Amygdala (tissue), 56 donors: ENCODE measurements around the gene PTGES2.
"Not testable (repeated sequence)": the region's sequence is repeated elsewhere in the genome, so short reads cannot be mapped to it uniquely, and the experiment has no call there.

ENCODE experiments used
- DNase-seq, 56 donors: peaks; one replicate each; lab custom pipeline; 2025; lab: John Stamatoyannopoulos, UW

Gene PTGES2

GRCh38 chr9:128139621-128140020 lies 12.1 kb upstream of the PTGES2 start:
- no peak for DNase-seq

DNA sequence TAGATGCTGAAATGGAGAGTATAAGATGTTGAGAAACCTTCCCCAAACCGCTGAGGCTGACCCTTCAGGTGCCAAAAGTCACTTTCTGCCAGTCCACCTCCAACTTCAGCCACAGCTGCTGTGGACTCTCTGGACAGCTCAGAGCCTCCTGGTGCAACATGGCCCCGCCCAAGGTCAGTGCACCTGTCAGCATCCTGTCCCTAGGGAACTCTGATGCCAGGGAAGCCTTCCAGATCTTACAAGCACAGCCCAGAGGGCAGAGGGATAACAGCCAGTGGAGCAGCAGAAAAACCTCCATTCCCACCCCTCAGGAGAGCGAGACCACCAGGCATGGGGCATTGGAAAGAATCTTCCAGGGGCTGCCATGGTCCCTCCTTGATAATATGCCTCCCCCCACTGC lies 10.5 kb upstream of the PTGES2 start:
- no peak for DNase-seq

- no peak for DNase-seq
Measured at GRCh38 chr9:128136816-128137793, 9.6 kb upstream of the PTGES2 start.

DNA sequence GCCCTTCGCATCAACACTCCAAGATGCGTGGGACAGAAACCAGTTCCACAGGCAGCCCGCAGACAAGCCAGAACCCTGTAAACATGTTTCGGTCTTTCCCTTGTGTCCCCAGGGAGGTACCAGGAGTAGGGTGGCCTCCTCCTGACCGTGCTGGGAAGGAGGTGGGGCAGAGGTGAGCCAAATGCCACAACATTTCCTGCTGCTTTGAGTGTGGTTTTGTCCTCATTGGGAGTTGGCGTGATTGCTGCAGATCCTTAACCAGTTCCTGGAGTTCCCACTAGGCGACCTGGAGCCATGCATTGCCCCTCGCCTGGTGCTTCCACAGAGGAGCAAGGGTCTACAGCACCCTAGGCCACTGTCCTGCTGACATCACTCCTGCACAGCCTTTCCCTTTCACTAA lies 8.0 kb upstream of the PTGES2 start:
- not testable (repeated sequence) for DNase-seq

GRCh38 chr9:128132139-128132538 lies 4.6 kb upstream of the PTGES2 start:
- peak in 2 of 56 donors; percentile 19 to 42 for DNase-seq

DNA sequence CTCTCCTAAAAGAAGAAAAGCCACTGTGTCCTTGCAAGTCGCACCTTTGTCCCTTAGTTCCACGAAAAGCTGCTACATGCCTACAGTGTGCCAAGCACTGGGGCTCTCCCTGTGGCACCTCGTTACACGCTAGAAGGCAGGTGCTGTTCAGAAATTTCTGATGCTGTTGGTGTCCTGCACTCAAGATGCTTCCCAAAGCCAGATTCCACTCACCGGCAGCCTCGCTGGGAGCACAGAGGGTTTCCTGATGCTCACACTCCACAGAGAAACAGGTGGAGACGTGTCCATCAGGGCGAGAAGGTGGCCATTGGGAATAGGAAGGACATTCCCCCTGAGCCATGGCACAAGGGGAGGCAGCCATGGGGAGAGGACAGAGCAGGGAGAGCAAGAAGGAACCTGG lies 3.8 kb upstream of the PTGES2 start:
- DNase-seq, result not testable (repeated sequence)

GRCh38 chr9:128130651-128131050 lies 3.1 kb upstream of the PTGES2 start:
- DNase-seq, result not testable (repeated sequence)

GRCh38 chr9:128129976-128130590 lies 2.6 kb upstream of the PTGES2 start:
- peak in 6 of 56 donors; percentile 40 to 72 (median 52) for DNase-seq

- no peak for DNase-seq
Measured at GRCh38 chr9:128128836-128129590, 1.5 kb upstream of the PTGES2 start.

- DNase-seq, result peak in 55 of 56 donors; percentile 55 to 97 (median 86)
Measured at GRCh38 chr9:128127990-128128835, 684 bp upstream of the PTGES2 start.

DNA sequence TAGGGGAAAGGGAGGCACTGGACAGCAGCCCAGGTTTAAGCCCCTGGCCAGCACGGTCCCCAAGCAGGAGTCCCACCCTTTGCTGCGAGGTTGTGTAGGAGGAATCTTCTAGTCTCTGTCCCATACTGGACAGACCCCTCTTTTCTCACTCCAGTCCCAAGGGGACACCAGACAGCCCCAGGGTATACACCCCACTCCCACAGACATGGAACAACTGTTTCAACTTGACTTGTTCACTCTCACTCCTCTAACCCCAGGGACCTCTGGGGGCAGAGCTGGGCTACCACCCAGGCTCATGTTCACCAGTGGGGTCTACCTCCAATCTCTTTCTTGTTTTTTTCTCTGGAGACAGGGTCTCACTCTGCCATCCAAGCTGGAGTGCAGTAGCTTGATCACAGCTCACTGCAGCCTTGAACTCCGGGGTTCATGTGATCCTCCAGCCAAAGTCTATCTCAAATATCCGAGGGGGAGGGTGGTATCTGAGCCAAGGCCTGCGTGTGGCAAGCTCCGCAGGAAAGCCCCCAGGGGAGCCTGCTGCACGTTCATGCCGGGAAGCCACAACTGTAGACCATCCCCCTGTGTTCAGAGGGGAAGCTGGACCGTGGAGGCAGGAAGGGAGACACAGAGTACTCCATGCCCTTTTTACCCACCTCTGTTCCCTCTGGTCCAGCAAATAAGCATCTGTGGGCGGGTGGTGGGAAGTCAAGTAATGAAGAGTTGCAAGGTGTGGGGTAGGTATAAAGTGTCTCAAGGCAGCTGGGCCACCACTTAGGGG lies 1.8 kb downstream of the PTGES2 start:
- no peak for DNase-seq

- DNase-seq, result peak in 24 of 56 donors; percentile 9 to 65 (median 32)
Measured at GRCh38 chr9:128124873-128125579, 2.5 kb downstream of the PTGES2 start.

DNA sequence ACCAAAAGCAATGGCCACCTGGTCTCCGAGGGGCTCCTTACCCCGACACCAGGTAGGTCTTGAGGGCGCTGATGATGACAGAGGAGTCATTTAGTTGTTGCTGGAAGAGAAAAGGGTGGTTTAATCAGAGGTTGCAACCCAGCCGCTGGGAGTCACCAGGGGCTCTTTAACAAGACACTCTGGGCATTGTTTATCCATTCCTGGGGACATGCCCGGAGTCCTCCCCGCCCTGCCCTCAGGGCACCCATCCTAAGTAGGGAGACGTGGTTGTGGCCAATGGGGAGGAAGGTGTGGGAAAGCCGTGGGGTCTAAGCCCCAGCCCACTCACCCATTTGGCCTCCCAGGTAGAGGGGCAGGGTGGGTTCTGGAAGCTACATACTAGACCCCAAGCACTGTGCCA lies 3.1 kb downstream of the PTGES2 start:
- no peak for DNase-seq

DNA sequence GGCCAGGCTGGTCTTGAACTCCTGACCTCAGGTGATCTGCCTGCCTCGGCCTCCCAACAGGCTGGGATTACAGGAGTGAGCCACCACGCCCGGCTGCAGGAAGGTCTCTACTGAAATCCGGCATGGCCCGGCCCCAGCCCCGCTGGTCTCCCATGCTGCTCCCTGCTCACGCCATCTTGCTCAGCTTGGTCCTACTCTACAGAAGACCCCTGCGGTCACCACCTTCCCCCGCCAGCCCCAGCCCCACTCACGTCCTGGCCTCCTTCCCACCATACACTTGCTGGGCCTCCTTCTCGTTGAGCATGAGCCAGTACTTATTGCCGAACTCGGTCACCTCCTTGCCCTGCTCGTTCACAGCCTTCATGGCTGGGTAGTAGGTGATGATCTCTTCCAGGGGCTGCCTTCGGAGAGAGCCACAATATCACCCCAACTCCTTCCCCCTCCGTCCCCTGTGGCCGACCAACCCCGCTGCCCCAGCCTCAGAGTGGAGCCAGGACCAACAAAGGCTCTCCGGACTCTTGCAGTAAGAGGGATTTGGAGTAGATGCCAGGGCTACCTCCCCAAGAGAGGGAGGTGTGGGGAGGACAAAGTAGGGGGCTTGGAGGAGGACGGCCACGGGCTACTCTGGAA lies 4.0 kb downstream of the PTGES2 start:
- no peak for DNase-seq

DNA sequence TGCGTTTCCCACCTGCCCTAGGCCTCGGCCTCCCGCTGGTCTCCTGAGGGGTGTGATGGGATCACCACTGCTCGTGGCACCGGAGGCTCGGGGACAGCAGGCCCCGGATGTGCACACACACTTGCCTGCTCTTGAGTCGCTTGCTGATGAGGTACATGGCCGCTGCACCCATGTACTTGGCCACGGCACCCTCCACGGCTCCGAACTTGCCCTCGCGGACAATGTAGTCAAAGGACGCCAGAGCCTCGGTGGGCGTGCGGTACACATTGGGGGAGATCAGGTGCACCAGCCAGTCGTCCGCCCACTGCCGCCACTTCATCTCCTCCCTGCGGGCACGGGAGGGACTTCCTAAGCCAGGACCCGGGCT lies 4.7 kb downstream of the PTGES2 start:
- no peak for DNase-seq

GRCh38 chr9:128121924-128122808 lies 5.4 kb downstream of the PTGES2 start:
- DNase-seq, result no peak

GRCh38 chr9:128121466-128121810 lies 6.1 kb downstream of the PTGES2 start:
- DNase-seq, result no peak
